GM18519 (cell line): ENCODE data around the gene ZCCHC7.
"Not testable (repeated sequence)": the region's sequence is repeated elsewhere in the genome, so short reads cannot be mapped to it uniquely, and the experiment has no call there.

Source experiments
- ATAC-seq: cut with Tn5 transposase; IDR thresholded peaks from one replicate; pipeline ENCODE4 v1.9.1; 2021; ENCODE audit warnings: mild to moderate bottlenecking, moderate library complexity; ENCODE audit not compliant: unreplicated experiment, low FRiP score

Gene ZCCHC7

GRCh38 chr9:37386988-37387387 lies 266.6 kb downstream of the ZCCHC7 start:
- no peak for ATAC-seq

- peak; percentile 64 for ATAC-seq
These were observed 270.4 kb downstream of the ZCCHC7 start for GRCh38 chr9:37390759-37391158.

- no peak for ATAC-seq
These were observed 271.9 kb downstream of the ZCCHC7 start for GRCh38 chr9:37392272-37392671.

GRCh38 chr9:37395229-37395628 lies 274.9 kb downstream of the ZCCHC7 start:
- no peak for ATAC-seq

GRCh38 chr9:37395663-37396062 lies 275.3 kb downstream of the ZCCHC7 start:
- ATAC-seq, result no peak

- not testable (repeated sequence) for ATAC-seq
These were observed 277.6 kb downstream of the ZCCHC7 start for GRCh38 chr9:37397948-37398347.

GRCh38 chr9:37398464-37399025 lies 278.2 kb downstream of the ZCCHC7 start:
- no peak for ATAC-seq

GRCh38 chr9:37399336-37399735 lies 279.0 kb downstream of the ZCCHC7 start:
- ATAC-seq, result no peak

- ATAC-seq, result no peak
These were observed 284.2 kb downstream of the ZCCHC7 start for GRCh38 chr9:37404590-37404989.

- ATAC-seq, result no peak
These were observed 285.0 kb downstream of the ZCCHC7 start for GRCh38 chr9:37405350-37405749.

GRCh38 chr9:37405764-37406380 lies 285.5 kb downstream of the ZCCHC7 start:
- no peak for ATAC-seq

- no peak for ATAC-seq
These were observed 286.4 kb downstream of the ZCCHC7 start for GRCh38 chr9:37406603-37407401.

- no peak for ATAC-seq
These were observed 287.1 kb downstream of the ZCCHC7 start for GRCh38 chr9:37407468-37407867.
